Activated naive CD8-positive, alpha-beta T cell treated with anti-CD3 and anti-CD28 coated beads, Interleukin-2, amount 50 U/mL, for 24 hours (primary cell): ENCODE results near the gene CBFA2T3.

Experiments used
- ATAC-seq: fragments of 150-1000 bp; cut with Tn5 transposase; one replicate; pipeline ENCODE4 v1.10.0; 2021
- DNase-seq: peaks from one replicate; pipeline ENCODE4 v3.0.0; 2021
- H3K27ac Mint-ChIP-seq: one replicate; pipeline ENCODE4 v1.8.0; 2021; ENCODE audit warnings: mild to moderate bottlenecking, mixed read lengths
- H3K27me3 Mint-ChIP-seq: one replicate; pipeline ENCODE4 v1.8.0; 2021; ENCODE audit warnings: mixed read lengths
- H3K36me3 Mint-ChIP-seq: one replicate; pipeline ENCODE4 v1.8.0; 2021; ENCODE audit warnings: low read depth, mixed read lengths
- H3K4me1 Mint-ChIP-seq: one replicate; pipeline ENCODE4 v1.8.0; 2021; ENCODE audit warnings: mixed read lengths
- H3K4me3 Mint-ChIP-seq: one replicate; pipeline ENCODE4 v1.8.0; 2021; ENCODE audit warnings: mild to moderate bottlenecking, moderate library complexity, mixed read lengths
- H3K9me3 Mint-ChIP-seq: one replicate; pipeline ENCODE4 v1.8.0; 2021; ENCODE audit warnings: mixed read lengths

Gene CBFA2T3

DNA sequence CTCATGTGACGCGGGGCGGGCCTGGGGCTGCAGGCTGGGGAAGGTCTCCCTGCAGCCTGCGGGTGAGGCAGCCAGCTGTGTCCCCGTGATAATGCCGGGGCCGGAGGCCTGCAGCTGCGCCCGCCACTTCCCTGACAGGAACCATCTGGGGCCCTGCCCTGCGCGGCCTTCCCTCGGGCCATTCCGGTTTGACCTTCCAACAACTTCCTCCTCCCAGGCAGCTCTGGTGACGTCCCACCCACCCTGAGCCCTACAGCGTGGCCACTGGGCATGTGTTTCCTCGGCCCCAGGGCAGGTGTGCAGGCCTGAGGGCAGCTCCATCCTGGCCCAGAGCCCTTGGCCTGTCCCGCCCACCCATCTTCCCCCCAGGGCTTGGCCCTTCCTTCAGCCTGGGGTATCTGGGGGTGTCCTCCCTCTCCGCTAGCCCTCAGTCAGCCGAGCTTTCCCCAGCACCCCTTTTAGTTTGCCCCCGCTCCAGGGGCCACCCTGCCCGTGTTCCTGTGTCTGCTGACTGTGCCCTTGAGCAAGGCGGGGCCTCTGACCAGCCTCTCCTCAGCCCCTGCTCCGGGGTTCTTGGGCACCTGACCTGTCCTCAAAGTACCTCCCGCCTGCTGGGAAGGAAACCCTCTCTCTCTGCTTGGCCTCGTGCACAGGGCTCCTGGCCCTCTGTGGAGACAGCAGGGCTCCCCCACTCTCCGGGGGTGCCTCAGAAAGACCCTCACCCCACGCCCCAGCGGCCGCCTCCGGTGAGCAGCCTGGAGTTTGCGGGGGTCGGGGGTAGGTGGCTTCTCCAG lies at the start of gene CBFA2T3:
Gene CBFA2T3 (minus strand): TSS at position 190 of the 794 bp plus-strand sequence. CDS start 400 bp downstream, outside the sequence.
- peak within 1 kb of the TSS; percentile 50 for H3K4me3 Mint-ChIP-seq
- peaks cover 5% of the 10 kb centered on the region for H3K4me1 Mint-ChIP-seq
- H3K9me3 Mint-ChIP-seq: no peaks in the 10 kb centered on the region
- no peak for ATAC-seq
- H3K36me3 Mint-ChIP-seq: no peaks in the 10 kb centered on the region
- H3K27ac Mint-ChIP-seq: no peak within 1 kb of the TSS
- DNase-seq: no peak
- peaks cover 17% of the 10 kb centered on the region for H3K27me3 Mint-ChIP-seq

DNA sequence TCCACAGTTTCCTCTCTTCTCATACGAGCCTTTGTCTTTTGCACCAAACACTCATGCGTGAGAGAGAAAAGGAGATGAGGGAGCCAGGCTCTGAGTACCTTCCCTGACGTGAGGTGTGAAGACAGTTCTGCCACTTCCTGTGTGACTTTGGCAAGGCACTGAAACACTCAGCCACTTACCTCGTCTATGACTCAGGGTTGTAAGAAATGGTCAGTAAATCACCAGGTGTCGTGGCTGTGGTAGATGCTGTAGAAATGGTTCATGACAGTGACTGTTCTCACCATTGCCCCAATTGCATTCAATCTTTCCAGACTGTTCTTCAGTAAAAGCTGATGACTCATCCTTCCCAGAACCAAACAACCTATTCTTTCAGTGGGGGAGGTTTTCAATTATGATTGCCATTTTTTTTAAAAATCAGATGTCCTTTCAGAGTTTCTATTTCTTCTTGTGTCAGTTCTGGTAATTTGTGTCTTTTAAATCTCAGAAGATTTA lies 49.2 kb upstream of the CBFA2T3 start:
- peaks cover 4% of the 10 kb centered on the region for H3K36me3 Mint-ChIP-seq
- peak; percentile 50 for DNase-seq
- no peak overlapping the region for H3K4me3 Mint-ChIP-seq
- peaks cover 21% of the 10 kb centered on the region for H3K9me3 Mint-ChIP-seq
- H3K27me3 Mint-ChIP-seq: peaks cover 7% of the 10 kb centered on the region
- H3K4me1 Mint-ChIP-seq: peaks cover 23% of the 10 kb centered on the region
- H3K27ac Mint-ChIP-seq: peak overlapping the region; percentile 44
- ATAC-seq: peak; percentile 100

DNA sequence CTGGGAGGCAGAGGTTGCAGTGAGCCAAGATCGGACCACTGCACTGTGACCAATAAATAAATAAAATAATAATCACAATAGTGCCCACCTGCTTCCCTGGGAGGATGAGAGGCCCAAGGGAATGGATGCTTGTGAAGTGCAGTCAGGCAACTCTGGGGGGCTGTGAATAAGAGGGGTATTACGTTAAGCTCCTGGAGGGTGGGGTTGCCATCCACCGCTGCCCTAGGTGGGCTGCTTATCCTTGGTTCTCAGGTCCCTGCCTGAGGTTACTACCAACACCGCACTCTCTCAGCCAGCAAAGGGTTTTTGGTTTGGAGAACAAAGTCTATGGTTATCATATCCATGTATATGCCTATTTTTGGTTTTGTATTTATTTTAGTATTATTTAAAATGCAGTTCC lies 48.6 kb upstream of the CBFA2T3 start:
- peaks cover 23% of the 10 kb centered on the region for H3K4me1 Mint-ChIP-seq
- H3K9me3 Mint-ChIP-seq: peaks cover 21% of the 10 kb centered on the region
- no peak for ATAC-seq
- H3K4me3 Mint-ChIP-seq: no peak overlapping the region
- H3K36me3 Mint-ChIP-seq: peaks cover 4% of the 10 kb centered on the region
- peak overlapping the region; percentile 44 for H3K27ac Mint-ChIP-seq
- H3K27me3 Mint-ChIP-seq: peaks cover 7% of the 10 kb centered on the region
- DNase-seq: no peak

DNA sequence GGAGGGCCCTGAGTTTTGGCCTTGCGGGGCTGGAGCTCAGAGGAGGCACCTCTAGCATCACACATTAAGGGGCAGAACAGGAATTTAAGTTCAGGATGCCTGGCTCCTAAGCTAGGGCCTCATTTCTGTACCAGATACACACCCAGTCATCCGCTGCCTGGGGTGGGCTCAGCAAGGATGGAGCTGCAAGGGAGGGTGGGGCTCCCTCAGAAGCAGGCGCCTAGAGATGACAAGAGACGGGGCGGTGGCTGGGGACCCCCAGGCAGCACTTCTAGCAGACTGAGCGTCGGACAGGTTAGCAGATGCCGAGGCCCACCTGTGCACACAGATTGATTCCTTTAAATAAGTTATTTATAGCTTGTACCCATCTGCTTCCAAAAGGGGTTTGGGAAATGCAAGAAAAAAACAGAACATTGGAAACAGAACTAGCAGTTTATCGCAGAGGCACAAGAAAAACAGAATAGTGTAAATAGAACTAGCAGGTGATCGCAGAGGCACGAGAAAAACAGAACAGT lies 47.6 kb upstream of the CBFA2T3 start:
- H3K4me1 Mint-ChIP-seq: peaks cover 31% of the 10 kb centered on the region
- no peak overlapping the region for H3K4me3 Mint-ChIP-seq
- H3K36me3 Mint-ChIP-seq: peaks cover 4% of the 10 kb centered on the region

DNA sequence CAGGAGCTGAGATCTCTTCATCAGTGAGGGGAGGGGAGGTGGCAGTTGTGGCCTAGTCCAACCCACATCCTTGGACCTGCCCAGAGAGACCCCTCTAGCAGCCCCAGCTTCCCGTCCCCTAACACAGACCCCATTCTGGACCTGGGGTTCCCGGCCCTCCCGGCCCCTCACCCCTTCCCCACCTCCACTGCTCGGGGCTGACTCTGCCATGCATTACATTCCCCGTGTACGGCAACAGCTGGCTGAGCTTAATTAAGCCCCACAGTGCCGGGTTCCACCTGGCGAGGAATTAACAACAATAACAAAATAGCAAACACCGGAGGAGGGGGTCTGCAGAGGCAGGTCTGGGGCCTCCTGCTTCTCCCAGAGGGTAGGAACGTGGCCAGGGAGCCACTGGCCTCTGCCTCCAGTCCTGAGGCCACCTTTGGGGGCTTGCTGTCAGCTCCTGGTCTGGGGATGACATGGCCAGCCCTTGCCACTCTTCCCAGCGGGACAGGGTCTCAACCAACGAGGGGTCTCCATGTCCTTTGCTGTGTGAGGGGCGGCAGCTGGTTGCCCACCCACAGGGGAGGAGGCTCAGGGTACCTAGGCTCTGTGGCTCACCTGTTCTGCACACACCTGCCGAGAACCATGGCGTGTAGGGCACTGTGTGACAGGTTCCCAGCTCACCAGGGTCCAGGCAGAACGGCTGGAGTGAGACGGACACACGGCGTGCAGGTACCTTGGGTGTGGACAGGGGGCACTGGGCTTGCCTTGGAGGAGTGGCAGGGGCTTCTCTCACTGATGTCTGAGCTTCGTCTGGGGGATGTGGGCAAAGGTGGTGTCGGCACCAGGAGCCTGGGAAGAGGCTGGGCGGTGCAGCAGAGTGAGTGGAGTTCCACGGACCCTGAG lies 46.9 kb upstream of the CBFA2T3 start:
- peaks cover 21% of the 10 kb centered on the region for H3K9me3 Mint-ChIP-seq
- peaks cover 4% of the 10 kb centered on the region for H3K36me3 Mint-ChIP-seq
- H3K27ac Mint-ChIP-seq: no peak overlapping the region
- ATAC-seq: no peak
- H3K4me3 Mint-ChIP-seq: no peak overlapping the region
- peaks cover 31% of the 10 kb centered on the region for H3K4me1 Mint-ChIP-seq
- DNase-seq: no peak
- H3K27me3 Mint-ChIP-seq: peaks cover 8% of the 10 kb centered on the region

More for the DNA sequence above, 47.6 kb upstream of the CBFA2T3 start:
- H3K27ac Mint-ChIP-seq: no peak overlapping the region
- ATAC-seq (no peak), DNase-seq (no peak)
- H3K9me3 Mint-ChIP-seq: peaks cover 21% of the 10 kb centered on the region
- H3K27me3 Mint-ChIP-seq: peaks cover 8% of the 10 kb centered on the region

DNA sequence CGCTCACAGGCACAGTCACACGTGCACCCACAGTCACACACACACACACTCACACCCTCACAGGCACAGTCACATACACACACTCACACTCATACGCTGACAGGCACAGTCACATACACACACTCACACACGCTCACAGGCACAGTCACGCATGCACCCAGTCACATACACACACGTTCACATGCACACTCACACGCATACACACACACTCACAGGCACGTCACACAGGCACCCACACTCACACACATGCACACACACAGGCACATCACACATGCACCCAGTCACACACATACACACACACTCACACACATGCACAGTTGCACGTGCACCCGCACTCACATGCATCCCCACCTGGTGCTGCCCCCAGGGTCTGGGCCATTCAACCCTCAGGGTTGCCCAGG lies 46.1 kb upstream of the CBFA2T3 start:
- Mint-ChIP-seq H3K9me3 (peaks cover 21% of the 10 kb centered on the region), H3K27me3 (peaks cover 8% of the 10 kb centered on the region), H3K4me3 (no peak overlapping the region), H3K36me3 (peaks cover 4% of the 10 kb centered on the region), H3K27ac (peak overlapping the region; percentile 8), H3K4me1 (peaks cover 31% of the 10 kb centered on the region)
- DNase-seq: no peak
- no peak for ATAC-seq

DNA sequence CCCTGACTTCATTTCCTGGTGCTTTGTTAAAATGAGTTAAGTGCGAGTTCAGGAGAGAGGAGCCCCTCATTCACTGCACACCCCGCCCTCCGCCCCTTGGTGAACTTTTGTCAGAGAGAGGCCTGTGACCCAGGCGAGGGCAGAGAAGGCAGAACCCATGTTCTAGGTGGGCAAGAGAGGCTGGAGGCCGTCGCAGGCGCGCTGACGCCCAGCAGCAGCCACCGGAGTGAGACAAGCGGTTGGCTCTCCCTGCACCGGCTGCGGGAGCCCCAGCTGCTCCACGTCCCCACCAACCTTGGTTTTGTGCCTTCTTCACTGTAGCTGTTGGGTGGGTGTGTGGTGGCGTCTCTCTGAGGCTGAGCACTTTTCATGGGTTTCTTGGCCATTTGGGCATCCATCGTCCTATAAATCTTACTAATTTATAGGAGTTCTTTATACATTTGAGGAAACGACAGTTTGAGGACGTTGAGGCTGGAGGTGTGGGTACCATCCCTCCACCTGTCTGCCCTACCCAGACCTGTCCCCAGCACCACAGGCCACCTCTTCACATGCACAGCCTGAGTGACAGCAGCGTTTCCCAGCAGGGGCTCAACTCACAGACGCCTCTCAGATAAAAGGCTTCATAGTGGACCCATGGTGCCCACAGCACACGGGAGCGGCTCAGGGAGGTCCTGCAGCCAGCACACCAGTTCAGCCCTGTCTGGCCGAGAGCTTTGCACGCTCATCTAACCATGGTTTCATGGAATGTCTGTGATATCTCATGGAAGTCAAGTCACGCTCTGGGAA lies 45.2 kb upstream of the CBFA2T3 start:
- H3K4me1 Mint-ChIP-seq: peaks cover 29% of the 10 kb centered on the region
- H3K27me3 Mint-ChIP-seq: peaks cover 8% of the 10 kb centered on the region
- ATAC-seq: no peak

DNA sequence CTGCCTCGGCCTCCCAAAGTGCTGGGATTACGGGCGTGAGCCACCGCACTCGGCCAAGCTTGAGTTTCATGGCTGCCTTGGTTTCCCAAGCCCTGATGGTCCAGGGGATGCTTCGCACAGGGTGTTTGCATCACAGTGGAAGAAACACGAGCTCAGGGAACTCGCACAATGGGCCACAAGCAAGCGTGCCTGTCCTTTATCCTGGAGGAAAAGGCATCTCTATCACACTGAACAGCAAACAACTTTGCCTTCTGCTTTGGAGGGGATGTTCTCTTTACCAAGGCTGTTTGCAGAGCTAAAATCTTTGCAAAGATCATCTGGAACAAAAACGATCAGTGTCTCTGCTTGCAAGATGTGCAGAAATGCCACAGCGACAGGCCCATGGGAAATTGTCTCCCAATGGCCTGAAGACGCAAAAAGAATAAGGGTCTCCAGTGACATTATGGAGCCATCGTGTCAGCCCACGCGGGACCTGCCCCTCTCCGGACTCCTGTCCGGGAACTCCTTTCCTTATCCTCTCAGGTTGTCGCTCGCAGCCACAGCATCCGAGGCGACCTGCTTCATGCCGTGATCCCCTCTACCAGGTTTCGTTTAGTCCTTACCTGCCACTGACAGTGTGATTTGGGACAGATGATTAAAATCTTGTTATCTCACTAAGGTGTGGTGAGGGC lies 44.1 kb upstream of the CBFA2T3 start:
- Mint-ChIP-seq H3K27ac (no peak overlapping the region), H3K4me1 (peaks cover 20% of the 10 kb centered on the region), H3K36me3 (no peaks in the 10 kb centered on the region), H3K9me3 (peaks cover 7% of the 10 kb centered on the region), H3K4me3 (no peak overlapping the region), H3K27me3 (peaks cover 8% of the 10 kb centered on the region)
- ATAC-seq (no peak), DNase-seq (no peak)

More for the DNA sequence above, 45.2 kb upstream of the CBFA2T3 start:
- no peak overlapping the region for H3K4me3 Mint-ChIP-seq
- no peak for DNase-seq
- peaks cover 4% of the 10 kb centered on the region for H3K36me3 Mint-ChIP-seq
- H3K9me3 Mint-ChIP-seq: peaks cover 18% of the 10 kb centered on the region
- no peak overlapping the region for H3K27ac Mint-ChIP-seq

DNA sequence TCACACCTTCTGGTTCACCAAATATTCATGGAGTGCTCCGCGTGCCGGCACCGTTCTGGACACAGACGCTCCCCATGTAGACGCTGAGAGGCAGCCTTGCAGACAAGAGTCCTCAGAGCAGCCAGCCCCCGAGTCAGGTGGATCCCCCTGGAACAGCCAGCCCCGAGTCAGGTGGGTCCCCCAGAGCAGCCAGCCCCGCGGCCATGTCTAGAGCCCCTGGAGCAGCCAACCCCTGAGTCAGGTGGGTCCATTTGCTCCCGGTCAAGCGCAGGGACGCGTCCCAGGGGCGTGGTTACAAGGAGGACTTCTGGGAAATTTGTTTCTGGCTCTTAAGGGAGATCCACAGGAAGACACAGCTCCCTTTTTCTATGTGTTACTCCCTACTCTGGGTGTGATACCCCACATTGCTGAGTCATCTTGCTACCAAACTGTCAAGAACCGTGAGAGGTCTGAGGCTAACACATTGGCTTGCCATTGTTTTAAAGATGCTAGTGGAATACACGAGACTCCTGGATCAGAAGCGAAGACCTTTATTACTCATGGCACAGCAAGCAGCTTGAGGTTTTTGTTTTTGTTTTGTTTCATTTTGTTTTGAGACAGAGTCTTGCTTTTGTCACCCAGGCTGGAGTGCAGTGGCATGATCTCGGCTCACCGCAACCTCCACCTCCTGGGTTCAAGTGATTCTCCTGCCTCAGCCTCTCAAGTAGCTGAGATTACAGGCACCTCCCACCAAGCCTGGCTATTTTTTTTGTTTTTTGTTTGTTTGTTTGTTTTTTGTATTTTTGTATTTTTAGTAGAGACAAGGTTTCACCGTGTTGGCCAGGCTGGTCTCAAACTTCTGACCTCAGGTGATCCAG lies 43.3 kb upstream of the CBFA2T3 start:
- H3K27ac Mint-ChIP-seq: no peak overlapping the region
- H3K4me3 Mint-ChIP-seq: no peak overlapping the region
- no peaks in the 10 kb centered on the region for H3K36me3 Mint-ChIP-seq
- DNase-seq: no peak
- peaks cover 14% of the 10 kb centered on the region for H3K4me1 Mint-ChIP-seq
- H3K27me3 Mint-ChIP-seq: peaks cover 8% of the 10 kb centered on the region
- peaks cover 5% of the 10 kb centered on the region for H3K9me3 Mint-ChIP-seq
- ATAC-seq: peak; percentile 90

DNA sequence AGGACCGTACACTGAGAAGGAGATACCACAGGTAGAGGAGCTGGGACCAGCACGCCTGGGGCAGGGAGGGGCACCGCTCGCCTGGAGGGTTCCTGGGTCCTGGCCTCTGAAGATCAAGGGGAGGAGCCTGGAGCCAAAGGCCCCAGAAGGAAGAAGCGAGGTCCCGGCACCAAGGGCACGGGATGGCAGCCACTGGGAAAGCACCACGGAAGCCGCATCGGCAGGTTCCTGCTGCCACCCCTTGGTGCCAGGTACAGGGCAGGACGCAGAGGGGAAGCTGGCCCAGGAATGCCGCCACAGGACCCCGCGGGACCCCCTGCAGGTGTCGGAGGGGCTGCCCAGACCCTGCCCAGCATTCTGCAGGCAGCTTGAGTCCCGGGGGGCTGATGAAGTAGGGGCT lies 42.5 kb upstream of the CBFA2T3 start:
- peaks cover 7% of the 10 kb centered on the region for H3K4me1 Mint-ChIP-seq
- no peak for ATAC-seq
- H3K4me3 Mint-ChIP-seq: no peak overlapping the region
- DNase-seq: no peak
- H3K9me3 Mint-ChIP-seq: no peaks in the 10 kb centered on the region
- peaks cover 8% of the 10 kb centered on the region for H3K27me3 Mint-ChIP-seq
- H3K27ac Mint-ChIP-seq: no peak overlapping the region
- H3K36me3 Mint-ChIP-seq: no peaks in the 10 kb centered on the region

DNA sequence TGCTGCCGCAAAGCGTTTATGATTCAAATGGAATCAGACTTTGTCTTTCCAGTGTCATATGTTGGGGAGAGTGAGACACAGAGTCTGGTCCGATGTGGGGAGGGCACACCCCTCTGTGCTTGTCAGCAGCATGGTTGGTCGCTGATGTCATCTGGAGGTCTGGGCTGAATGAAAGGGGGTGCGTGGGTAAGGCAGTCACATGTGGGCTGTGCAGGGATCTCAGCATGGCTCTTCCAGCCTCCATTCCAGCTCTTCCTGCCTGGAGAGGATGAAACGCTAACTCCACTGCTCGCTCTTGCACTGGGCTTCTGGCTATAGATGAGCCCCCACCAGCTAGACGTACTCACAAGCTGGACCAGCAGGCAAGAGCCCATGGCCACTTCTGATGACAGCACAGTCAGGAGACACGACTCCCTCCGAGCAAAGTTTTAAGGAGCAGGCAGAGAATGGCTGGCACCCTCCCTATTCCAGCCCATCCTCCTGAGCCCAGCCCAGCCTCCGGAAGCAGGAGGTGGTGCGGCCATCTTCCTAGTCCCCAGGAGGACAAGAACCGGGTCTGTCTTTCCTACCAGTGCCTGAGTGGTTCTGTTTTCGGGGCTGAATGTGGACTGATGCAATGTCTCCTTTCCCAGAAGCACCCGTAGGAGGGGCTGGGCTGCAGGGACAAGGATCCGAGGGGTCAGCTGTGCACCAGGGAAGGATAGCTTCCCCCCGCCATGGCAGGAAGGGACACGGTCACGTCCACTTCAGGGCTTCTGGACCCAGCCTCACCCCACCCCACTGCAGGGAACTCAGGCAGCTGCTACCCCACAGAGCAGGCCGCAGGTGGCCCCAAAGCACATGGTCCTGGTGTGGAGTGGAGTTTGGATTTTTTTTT lies 41.5 kb upstream of the CBFA2T3 start:
- Mint-ChIP-seq H3K36me3 (no peaks in the 10 kb centered on the region), H3K4me3 (no peak overlapping the region), H3K27ac (no peak overlapping the region), H3K27me3 (peaks cover 8% of the 10 kb centered on the region), H3K4me1 (peaks cover 7% of the 10 kb centered on the region), H3K9me3 (no peaks in the 10 kb centered on the region)
- ATAC-seq: no peak
- no peak for DNase-seq

DNA sequence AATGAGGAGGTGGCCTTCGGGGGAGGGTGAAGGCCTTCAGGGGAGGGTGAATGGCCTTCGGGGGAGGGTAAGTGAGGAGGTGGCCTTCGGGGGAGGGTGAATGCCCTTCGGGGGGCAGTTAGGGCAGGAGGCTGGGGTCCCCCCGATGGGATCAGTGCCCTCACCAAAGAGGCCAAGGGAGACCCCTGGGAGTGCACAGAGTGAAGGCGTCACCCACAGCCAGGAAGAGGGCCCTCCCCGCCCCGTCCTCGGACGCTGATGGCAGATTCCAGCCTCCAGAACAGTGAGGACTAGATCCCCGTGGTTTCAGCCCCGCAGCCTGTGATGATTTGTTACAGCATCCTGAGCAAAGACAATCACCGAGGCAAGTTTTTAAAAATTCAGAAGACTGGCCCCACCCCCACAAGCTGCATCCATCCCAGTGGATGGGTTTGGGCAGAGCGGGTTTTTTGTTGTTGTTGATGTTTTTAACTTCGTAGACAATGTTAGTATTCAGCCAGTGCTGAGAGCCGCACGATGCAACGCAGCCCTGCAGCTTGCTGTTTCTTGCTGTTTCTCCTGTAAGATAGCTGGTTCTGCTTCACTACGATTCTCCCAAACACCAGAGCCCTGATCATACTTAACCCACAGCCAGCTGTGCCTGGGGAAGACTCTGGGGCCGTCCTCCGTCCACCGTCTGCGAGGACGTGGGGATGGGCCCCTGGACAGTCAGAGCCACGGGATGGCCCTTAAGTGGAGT lies 40.7 kb upstream of the CBFA2T3 start:
- DNase-seq: no peak
- no peak overlapping the region for H3K27ac Mint-ChIP-seq
- peaks cover 11% of the 10 kb centered on the region for H3K27me3 Mint-ChIP-seq
- no peak overlapping the region for H3K4me3 Mint-ChIP-seq
- peaks cover 7% of the 10 kb centered on the region for H3K4me1 Mint-ChIP-seq
- ATAC-seq: no peak
- H3K9me3 Mint-ChIP-seq: no peaks in the 10 kb centered on the region
- no peaks in the 10 kb centered on the region for H3K36me3 Mint-ChIP-seq
